Caki2 (cell line): ENCODE data around the gene METTL18. TPM values are rescaled to one million over a fixed set of nuclear protein-coding genes. Genes with fewer than 3 reads are reported as not detected.

Source experiments
- DNase-seq: peaks from one replicate; pipeline ENCODE4 v3.0.0-alpha.2; 2015; ENCODE audit warnings: low read depth
- in situ Hi-C: cut with HindIII; loops from 2 replicates; pipeline ENCODE4 v1.10.0; 2016; ENCODE audit warnings: low sequenced_read_pairs, low pct_unique_long_range_greater_than_20kb, mixed read lengths
- total RNA-seq: library from RNA; depleted of rRNA; stranded (reverse); fragments of >200 nt; shearing (Covaris generic); gene quantifications from 2 replicates; pipeline ENCODE4 v1.2.3, GENCODE V29; 2014; ENCODE audit warnings: low replicate concordance

METTL18 gene
- total RNA-seq, 1 experiment from 2014 or later: 10.7 TPM

- in situ Hi-C loops: no loop called here
- no peak for DNase-seq
Measured at GRCh38 chr1:169795687-169796086, 980 bp upstream of the METTL18 start.

GRCh38 chr1:169793730-169794129 is 977 bp downstream of the METTL18 start:
- no peak for DNase-seq
- in situ Hi-C loops: no loop called here

DNA sequence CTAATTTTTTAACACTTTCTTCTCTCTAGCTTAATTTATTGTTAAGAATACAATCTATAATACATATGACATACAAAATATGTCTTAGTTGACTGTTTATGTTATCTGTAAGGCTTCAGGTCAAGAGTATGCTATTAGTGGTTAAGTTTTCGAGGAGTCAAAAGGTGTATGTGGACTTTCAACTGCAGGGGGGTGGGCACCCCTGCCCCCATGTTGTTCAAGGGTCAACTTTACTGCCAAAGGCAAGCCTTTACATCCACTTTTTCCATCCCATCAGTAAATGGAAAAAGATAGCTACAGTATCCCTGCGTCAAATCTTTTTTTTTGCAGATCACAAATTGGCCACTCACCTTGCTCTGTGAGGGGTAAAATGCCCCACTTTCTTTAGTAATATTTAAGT is 6.3 kb downstream of the METTL18 start:
- in situ Hi-C loops: no loop called here

DNA sequence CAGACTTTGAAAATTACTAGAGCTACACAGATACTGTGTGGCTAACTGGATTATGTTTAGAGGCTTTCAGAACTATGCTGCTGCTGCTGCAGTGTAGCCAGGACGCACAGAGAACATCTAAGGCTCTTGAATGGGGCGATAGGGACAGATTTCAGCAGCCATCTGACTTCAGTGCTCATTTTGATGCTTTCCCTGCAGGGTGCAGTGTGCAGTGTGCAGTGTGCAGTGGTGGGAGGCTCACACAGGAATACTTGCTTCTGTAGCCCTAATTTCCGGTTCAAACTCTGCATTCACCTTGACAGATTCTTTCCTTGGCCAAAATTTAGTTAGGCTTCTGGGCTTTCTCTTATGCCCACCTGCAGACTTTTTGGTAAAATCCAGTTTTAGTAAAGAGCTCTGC is 7.7 kb downstream of the METTL18 start:
- no peak for DNase-seq
- in situ Hi-C loops: no loop called here

More for the DNA sequence above, 6.3 kb downstream of the METTL18 start:
- no peak for DNase-seq

DNA sequence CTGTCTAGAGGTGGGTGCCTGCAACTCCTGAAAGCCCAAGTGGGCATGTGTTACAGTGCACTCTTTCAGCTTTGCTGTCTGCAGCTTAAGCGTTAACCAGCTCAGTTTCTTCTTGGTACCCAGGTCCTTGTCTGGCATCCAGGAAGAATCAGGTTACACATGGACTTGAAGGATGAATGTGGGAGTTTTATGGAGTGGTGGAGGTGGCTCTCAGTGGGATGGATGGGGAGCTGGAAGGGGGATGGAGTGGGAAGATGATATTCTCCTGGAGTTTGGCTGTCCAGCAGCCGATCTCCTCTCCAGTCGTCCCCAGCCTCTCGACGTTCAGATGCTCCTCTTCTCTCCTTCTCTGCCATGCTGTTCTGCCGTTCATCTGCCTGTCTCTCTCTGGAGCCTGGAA is 9.4 kb downstream of the METTL18 start:
- DNase-seq: no peak
- in situ Hi-C loops: no loop called here

DNA sequence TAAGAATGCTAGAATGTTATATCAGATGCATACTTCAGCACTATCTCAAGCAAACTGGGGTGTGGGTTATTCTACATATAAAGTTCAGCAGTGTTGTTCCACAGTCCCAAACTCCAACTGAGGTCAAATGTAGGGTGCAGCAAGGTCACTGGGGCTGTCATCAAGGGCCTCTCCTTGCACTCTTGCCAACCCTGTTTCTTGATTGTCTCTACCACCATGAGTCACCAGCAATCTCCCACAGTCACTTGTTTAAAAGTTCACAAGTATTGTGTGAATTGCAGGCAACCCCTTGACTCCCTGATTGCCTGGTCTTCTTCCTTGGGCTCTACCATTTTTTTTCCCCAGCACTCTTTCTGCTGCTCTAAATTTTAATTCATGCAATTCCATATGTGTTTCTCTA is 10.6 kb downstream of the METTL18 start:
- no peak for DNase-seq
- in situ Hi-C loops: no loop called here

- DNase-seq: no peak
- in situ Hi-C loops: no loop called here
Measured at GRCh38 chr1:169782596-169782995, 12.1 kb downstream of the METTL18 start.

GRCh38 chr1:169779970-169780369 is 14.7 kb downstream of the METTL18 start:
- DNase-seq: peak; percentile 75
- in situ Hi-C loops: no loop called here

- in situ Hi-C loops: no loop called here
- peak; percentile 4 for DNase-seq
Measured at GRCh38 chr1:169779150-169779549, 15.6 kb downstream of the METTL18 start.

- no peak for DNase-seq
- in situ Hi-C loops: no loop called here
Measured at GRCh38 chr1:169776440-169776839, 18.3 kb downstream of the METTL18 start.

GRCh38 chr1:169768161-169768560 is 26.5 kb downstream of the METTL18 start:
- DNase-seq: no peak
- in situ Hi-C loops: no loop called here

GRCh38 chr1:169765580-169766331 is 29.0 kb downstream of the METTL18 start:
- DNase-seq: no peak
- in situ Hi-C loops: no loop called here

DNA sequence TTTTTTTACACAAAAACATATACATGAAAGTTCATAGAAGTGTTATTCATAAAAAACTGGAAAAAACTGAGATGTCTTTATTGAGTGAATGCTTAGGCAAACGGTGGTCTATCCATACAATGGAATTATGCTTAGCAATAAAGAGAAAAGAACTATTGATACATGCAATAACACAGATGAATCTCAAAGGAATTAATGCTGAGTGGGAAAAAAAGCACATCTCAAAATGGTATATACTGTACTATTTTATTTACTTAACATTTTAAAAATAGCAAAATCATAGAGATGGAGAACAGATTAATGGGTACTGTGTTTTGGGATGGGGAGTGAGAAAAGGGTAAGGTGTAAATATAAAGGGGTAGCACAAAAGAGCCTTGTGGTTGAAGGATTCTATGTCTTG is 29.8 kb downstream of the METTL18 start:
- DNase-seq: no peak
- in situ Hi-C loops: no loop called here

GRCh38 chr1:169762699-169763098 is 32.0 kb downstream of the METTL18 start:
- DNase-seq: no peak
- in situ Hi-C loops: no loop called here

DNA sequence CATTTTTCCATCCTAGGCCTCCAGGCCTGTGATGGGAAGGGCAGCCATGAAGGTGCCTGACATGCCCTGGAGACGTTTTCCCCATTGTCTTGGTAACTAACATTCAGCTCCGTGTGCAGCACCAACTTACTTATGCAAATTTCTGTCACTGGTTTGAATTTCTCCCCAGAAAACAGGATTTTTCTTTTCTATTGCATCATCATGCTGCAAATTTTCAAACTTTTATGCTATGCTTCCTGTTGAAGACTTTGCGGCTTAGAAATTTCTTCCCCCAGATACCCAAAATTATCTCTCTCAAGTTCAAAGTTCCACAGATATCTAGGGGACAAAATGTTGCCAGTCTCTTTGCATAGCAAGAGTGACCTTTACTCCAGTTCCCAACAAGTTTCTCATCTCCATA is 35.7 kb downstream of the METTL18 start:
- DNase-seq: no peak
- in situ Hi-C loops: no loop called here

GRCh38 chr1:169753549-169753948 is 41.2 kb downstream of the METTL18 start:
- in situ Hi-C loops: no loop called here
- DNase-seq: no peak

DNA sequence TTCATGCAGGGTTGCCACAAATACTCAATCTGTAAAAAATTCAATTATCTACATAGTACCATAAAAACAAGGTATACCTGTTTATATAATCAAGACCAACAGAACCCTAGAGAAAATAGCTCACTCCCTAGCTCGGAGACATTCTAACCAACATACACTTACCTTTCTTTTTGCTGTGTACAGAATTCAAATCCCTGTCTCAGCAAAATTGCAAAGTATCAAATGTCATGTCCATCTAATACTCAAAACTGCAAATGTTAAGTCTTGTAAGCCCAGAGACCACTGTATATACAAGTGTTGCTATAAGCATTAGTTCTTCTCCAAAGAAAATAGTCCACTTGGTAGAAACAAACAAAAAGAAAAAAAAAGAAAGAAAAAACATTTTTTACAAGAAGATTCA is 44.7 kb downstream of the METTL18 start:
- in situ Hi-C loops: no loop called here
- no peak for DNase-seq

- DNase-seq: no peak
- in situ Hi-C loops: no loop called here
Measured at GRCh38 chr1:169746550-169746949, 48.2 kb downstream of the METTL18 start.

DNA sequence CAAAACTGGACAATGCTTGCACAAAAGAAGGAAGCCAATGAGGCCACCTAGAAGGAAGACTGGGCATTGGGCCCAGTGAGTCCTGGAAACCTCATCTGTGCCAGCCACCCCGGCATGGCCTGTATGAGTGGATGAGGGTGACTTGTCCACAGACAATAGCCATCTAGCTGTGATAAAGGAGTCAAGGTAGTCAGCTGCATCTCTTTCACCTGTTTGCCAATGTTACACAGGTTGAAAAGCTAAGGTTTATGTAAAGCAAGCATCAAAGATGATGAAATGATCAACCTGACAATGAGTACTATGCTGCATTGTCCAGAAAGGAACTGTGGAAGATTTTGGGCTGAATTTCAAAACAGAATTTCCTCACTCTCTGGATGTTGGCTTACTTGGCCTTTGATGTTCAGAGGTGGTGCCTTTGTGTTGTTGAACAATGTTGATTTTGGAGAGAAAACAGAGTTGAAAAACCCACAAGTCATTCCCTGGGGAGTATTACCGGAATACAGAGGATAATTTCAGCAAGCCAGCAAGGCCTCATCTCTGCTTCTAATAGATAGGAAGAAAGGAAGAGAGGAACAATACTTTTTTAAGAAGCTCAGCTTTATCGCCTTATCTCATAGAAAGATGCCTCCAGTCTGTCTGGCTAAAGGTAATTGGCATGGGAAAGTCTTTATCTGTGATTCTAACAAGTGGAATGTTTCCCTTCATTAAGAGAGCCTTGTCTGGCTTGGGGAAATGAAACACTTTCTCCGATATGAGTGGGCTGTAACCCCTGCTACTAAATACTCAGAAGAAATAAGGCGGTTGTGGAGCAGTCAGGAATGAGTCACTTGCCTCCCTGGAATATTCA is 49.5 kb downstream of the METTL18 start:
- in situ Hi-C loops: no loop called here
- DNase-seq: no peak
